Activated T-helper 2 cell treated with anti-CD3 and anti-CD28 coated beads, Interferon-gamma antibody, Interleukin-2, Interleukin-4, amounts not matched to agents 10 μg/mL and 5 μg/mL and 100 μg/mL, durations not matched to agents 14 hours and 24 hours and 36 hours (primary cell): Measurements from ENCODE around the gene TSPAN18. TPM values are rescaled to one million over a fixed set of nuclear protein-coding genes. Genes with fewer than 3 reads are reported as not detected.

ENCODE experiments used
- DNase-seq: peaks from one replicate; pipeline ENCODE4 v3.0.0; 2021; ENCODE audit warnings: low spot score
- H3K27ac Mint-ChIP-seq: one replicate; pipeline ENCODE4 v1.8.0; 2021; ENCODE audit warnings: mixed read lengths
- H3K27me3 Mint-ChIP-seq: one replicate; pipeline ENCODE4 v1.8.0; 2021; ENCODE audit warnings: low read depth, mixed read lengths
- H3K36me3 Mint-ChIP-seq: one replicate; pipeline ENCODE4 v1.8.0; 2021; ENCODE audit warnings: low read depth, mixed read lengths
- H3K4me1 Mint-ChIP-seq: one replicate; pipeline ENCODE4 v1.8.0; 2021; ENCODE audit warnings: low read depth, mixed read lengths
- H3K4me3 Mint-ChIP-seq: one replicate; pipeline ENCODE4 v1.8.0; 2021; ENCODE audit warnings: low read depth, mild to moderate bottlenecking, moderate library complexity, mixed read lengths
- H3K9me3 Mint-ChIP-seq: one replicate; pipeline ENCODE4 v1.8.0; 2021; ENCODE audit warnings: mixed read lengths
- intact Hi-C: fragments of 100-400 bp; cut with micrococcal nuclease; formaldehyde crosslinking; loops from one replicate; pipeline ENCODE4 v1.15.1; 2023
- total RNA-seq: library from RNA; stranded (reverse); gene quantifications from 2 replicates; pipeline ENCODE4 v1.2.3, GENCODE V29; 2022

Gene TSPAN18
- total RNA-seq, 1 donor from 2014 or later: 0.87 TPM

DNA sequence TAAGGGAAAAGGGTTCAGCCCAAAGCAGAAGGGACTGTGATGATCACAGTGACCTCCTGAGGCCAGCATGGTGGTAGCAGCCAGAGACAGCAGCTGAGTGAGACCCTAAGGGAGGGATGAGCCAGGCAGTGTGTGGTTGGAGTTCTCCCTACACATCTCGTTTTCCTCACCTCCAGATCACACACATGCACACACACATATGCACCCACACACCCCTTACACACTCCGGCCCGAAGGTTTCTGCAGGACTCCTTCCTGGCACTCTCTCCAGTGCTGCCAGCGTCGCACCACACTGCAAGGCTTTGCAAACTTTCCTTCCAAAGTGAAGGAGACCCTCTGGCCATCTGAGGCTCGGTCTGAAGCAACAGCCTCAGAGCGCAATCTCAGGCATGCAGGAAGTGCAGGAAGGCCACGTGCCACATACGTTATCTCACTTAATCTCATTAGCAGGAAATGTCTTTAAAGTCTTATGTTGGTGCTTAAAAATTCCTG is 250.8 kb downstream of the TSPAN18 start:
- Mint-ChIP-seq H3K9me3 (no peaks in the 10 kb centered on the region), H3K27me3 (no peaks in the 10 kb centered on the region)

DNA sequence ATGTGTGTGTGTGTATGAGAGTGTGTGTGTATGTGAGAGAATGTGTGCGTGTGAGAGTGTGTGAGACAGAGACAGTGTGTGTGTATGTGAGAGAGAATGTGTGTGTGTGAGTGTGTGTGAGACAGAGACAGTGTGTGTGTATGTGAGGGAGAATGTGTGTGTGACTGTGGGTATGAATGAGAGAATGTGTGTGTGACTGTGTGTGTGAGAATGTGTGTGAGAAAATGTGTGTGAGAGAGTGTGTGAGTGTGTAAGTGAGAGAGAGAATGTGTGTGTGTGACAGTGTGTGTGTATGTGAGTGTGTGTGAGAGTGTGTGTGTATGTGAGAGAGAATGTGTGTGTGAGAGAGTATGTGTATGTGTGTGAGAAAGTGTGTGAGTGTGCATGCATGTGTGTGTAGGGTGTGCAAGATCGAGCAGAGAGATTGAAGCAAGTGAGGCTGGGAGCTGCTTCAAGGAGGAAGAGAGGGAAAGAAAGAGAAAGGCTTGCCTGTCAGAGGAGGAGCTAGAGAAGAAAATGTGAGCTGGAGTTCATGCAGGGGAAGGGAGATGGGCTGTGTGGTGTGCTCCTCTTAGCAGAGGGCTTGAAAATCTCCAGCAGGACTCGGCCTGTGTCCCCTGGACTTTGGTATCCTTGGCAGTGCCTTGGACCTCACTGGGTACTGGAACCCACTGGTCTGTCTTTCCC is 251.7 kb downstream of the TSPAN18 start:
- no peaks in the 10 kb centered on the region for H3K36me3 Mint-ChIP-seq
- intact Hi-C loops: no loop called here
- H3K27ac Mint-ChIP-seq: no peak overlapping the region
- no peaks in the 10 kb centered on the region for H3K27me3 Mint-ChIP-seq
- DNase-seq: no peak
- no peaks in the 10 kb centered on the region for H3K4me1 Mint-ChIP-seq
- no peaks in the 10 kb centered on the region for H3K9me3 Mint-ChIP-seq
- no peak overlapping the region for H3K4me3 Mint-ChIP-seq

More for the DNA sequence above, 250.8 kb downstream of the TSPAN18 start:
- intact Hi-C loops: no loop called here
- Mint-ChIP-seq H3K36me3 (no peaks in the 10 kb centered on the region), H3K4me1 (no peaks in the 10 kb centered on the region), H3K27ac (no peak overlapping the region), H3K4me3 (no peak overlapping the region)
- DNase-seq: no peak

DNA sequence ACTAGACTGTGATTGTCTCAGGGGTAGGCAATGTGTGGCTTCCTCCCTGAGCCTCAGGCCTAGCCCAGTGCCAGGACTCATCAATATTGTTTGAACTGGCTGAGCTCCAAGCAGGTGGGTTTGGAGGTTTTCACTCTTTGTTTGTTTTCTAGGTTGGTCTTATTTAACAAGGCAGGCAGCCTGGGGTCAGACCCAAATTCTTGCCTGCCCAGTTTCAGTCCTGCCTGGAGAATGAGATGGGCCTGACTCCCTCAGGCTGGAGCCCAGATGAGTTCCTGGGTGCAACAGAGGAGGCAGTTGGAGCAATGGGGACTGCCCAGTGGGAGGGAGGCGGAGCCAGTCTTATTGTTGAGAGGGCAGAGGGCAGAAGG is 252.2 kb downstream of the TSPAN18 start:
- Mint-ChIP-seq H3K36me3 (no peaks in the 10 kb centered on the region), H3K27me3 (no peaks in the 10 kb centered on the region), H3K27ac (no peak overlapping the region), H3K4me3 (no peak overlapping the region), H3K9me3 (no peaks in the 10 kb centered on the region), H3K4me1 (no peaks in the 10 kb centered on the region)
- intact Hi-C loops: no loop called here
- DNase-seq: no peak

DNA sequence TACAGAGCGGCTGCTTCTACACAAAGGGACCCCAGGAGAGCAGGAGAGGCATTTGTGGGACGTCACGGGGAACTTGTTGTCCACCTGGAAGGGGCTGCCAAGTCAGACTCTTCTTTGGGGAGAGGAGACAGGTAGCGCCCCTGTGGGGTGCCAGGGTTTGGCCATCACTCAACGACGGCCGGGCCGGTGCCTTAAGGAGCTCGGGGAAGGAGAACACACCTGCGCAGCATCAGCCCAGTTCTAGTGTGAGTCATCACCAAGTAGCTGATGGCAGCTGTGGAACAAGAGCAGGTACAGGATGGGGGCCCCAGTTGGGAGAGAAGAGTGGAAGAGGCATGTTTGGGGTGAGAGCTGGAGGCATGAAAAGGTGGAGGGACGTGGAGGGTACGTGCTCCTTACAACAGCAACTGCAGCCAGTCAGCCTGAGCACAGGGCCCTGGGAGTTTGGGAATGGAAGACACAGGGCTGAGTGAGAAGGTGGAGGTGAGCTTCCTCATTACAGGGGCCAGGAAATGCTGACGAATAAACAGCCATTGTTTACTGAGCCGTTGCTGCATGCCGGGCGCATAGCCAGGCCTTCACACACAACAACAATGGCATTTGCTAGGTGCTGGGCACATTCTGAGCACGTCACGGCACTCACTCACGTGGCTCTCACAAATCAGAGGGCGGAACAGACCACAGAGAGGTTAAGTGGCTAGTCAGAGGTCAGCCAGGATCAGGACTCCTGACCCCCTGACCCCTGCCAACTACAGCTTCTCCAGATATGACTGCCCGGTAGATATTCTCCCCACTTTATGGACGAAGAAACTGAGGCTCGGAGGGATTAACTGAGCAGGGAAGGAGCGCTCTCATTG is 253.0 kb downstream of the TSPAN18 start:
- no peak overlapping the region for H3K4me3 Mint-ChIP-seq
- DNase-seq: no peak
- no peaks in the 10 kb centered on the region for H3K27me3 Mint-ChIP-seq
- H3K4me1 Mint-ChIP-seq: no peaks in the 10 kb centered on the region
- H3K27ac Mint-ChIP-seq: no peak overlapping the region
- H3K36me3 Mint-ChIP-seq: no peaks in the 10 kb centered on the region
- intact Hi-C loops: no loop called here
- no peaks in the 10 kb centered on the region for H3K9me3 Mint-ChIP-seq

DNA sequence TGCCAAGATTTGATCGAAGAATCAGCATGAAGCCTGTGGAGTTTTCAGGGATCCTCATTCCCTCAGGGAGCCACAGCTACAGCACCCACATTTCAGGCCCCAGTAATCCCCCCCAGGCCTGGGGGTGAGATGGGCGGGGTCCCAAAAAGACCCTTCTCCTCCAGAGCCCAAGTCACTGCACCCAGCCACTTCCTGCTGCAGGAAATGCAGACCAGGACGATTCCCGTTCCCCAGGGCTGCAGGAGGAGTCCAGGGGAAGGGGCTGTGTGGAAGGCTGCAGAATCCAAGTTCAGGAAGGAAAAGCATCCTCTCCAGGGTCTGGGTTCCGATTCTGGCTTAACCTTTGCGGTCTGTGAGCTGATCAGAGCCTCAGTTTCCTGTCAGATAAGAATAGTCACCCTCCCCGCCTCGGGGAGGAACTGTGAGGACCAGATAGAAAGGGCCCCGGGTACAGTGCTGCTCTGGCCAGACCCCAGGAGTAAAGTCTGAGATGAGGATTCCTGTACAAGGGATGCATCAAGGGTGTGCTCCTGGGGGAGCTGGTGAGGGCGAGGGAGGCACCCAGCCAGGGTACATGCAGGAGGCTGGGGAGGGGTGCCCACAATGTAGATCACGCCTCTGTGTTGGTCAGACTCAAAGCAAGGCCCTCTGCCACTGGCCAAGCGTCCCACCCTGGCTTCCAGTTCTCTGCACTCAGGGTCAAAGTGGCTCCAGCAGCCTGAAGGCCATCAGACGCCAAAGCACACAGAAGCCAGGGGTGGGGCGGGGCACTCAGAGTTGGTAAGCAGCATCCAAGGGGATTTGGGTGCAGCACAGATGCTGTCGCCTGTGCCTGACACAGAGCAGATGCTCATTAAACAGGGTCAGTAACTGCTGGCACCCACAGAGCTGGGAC is 254.0 kb downstream of the TSPAN18 start:
- no peak overlapping the region for H3K27ac Mint-ChIP-seq
- no peaks in the 10 kb centered on the region for H3K4me1 Mint-ChIP-seq
- no peak for DNase-seq
- no peaks in the 10 kb centered on the region for H3K9me3 Mint-ChIP-seq
- H3K27me3 Mint-ChIP-seq: no peaks in the 10 kb centered on the region
- no peak overlapping the region for H3K4me3 Mint-ChIP-seq
- no peaks in the 10 kb centered on the region for H3K36me3 Mint-ChIP-seq
- intact Hi-C loops: no loop called here

Other genes with a start within 250 kb of the TSPAN18 start
- gene CD82, start 161.3 kb upstream of the TSPAN18 start, total RNA-seq: 397 and 425 TPM in 2 replicates
- gene TP53I11, start 223.9 kb downstream of the TSPAN18 start, total RNA-seq: 4.6 and 5.0 TPM in 2 replicates